Epithelial cell of proximal tubule (primary cell): ENCODE measurements around the gene GNAZ. TPM values are rescaled to one million over a fixed set of nuclear protein-coding genes. Genes with fewer than 3 reads are reported as not detected.

Experiments
- DNase-seq: peaks from one replicate; pipeline ENCODE4 v3.0.0-alpha.2; 2011; ENCODE audit warnings: low read depth
- H3K4me3 ChIP-seq: 2 replicates; pipeline ENCODE4 v1.5.1; 2011; ENCODE audit warnings: low read depth, mild to moderate bottlenecking, low read length
- CTCF ChIP-seq: conservative IDR thresholded peaks from 2 replicates; pipeline ENCODE4 v1.5.1; 2012; ENCODE audit warnings: low read depth, mild to moderate bottlenecking, low read length
- total RNA-seq: library from RNA; depleted of rRNA; stranded (reverse); fragments of >200 nt; gene quantifications from 2 replicates; pipeline ENCODE4 v1.2.3, GENCODE V29; 2015

Gene GNAZ
- total RNA-seq, 1 donor from 2014 or later: 10.3 TPM

- TF ChIP-seq CTCF: no peak
- no peak for DNase-seq
- H3K4me3 ChIP-seq: no peak overlapping the region
Measured at GRCh38 chr22:23137468-23137867, 67.1 kb downstream of the GNAZ start.

GRCh38 chr22:23137905-23138561 lies 67.7 kb downstream of the GNAZ start:
- H3K4me3 ChIP-seq: no peak overlapping the region
- no peak for DNase-seq
- TF ChIP-seq CTCF: no peak

- DNase-seq: no peak
- no peak for TF ChIP-seq CTCF
- H3K4me3 ChIP-seq: no peak overlapping the region
Measured at GRCh38 chr22:23138584-23139435, 68.5 kb downstream of the GNAZ start.

- no peak for DNase-seq
- TF ChIP-seq CTCF: no peak
- H3K4me3 ChIP-seq: no peak overlapping the region
Measured at GRCh38 chr22:23140385-23140784, 70.1 kb downstream of the GNAZ start.

- no peak for DNase-seq
- H3K4me3 ChIP-seq: peak overlapping the region; percentile 64
- TF ChIP-seq CTCF: no peak
Measured at GRCh38 chr22:23142546-23143105, 72.3 kb downstream of the GNAZ start.

GRCh38 chr22:23143119-23143518 lies 72.8 kb downstream of the GNAZ start:
- no peak for DNase-seq
- no peak overlapping the region for H3K4me3 ChIP-seq
- TF ChIP-seq CTCF: no peak
